ENCODE results near the gene OR9Q1. TPM values are rescaled to one million over a fixed set of nuclear protein-coding genes. Genes with fewer than 3 reads are reported as not detected.

OR9Q1 gene
- total RNA-seq, 1 donor from 2014 or later = not detected

- peak; percentile 43 for ATAC-seq
Measured at GRCh38 chr11:58028687-58029411, 5.2 kb downstream of the OR9Q1 start.

GRCh38 chr11:58030653-58031052 lies 7.0 kb downstream of the OR9Q1 start, which contains the start of gene OR6Q1:
TSS of gene OR6Q1 (plus strand) at chr11:58030953. CDS start at chr11:58030953, 0 bp downstream.
- DNase-seq (ENCODE audit: low spot score) = no peak
- no peak for ATAC-seq

More at GRCh38 chr11:58028687-58029411, 5.2 kb downstream of the OR9Q1 start:
- DNase-seq (ENCODE audit: low spot score) = no peak

- ATAC-seq (no peak), DNase-seq (ENCODE audit: low spot score) (no peak)
Measured at GRCh38 chr11:58034471-58034870, 10.8 kb downstream of the OR9Q1 start.

- DNase-seq (ENCODE audit: low spot score) (no peak), ATAC-seq (no peak)
Measured at GRCh38 chr11:58039589-58039988, 15.9 kb downstream of the OR9Q1 start.

- ATAC-seq (no peak), DNase-seq (ENCODE audit: low spot score) (no peak)
Measured at GRCh38 chr11:58043379-58043778, 19.7 kb downstream of the OR9Q1 start.

GRCh38 chr11:58046231-58046630 lies 22.6 kb downstream of the OR9Q1 start:
- ATAC-seq = no peak
- no peak for DNase-seq (ENCODE audit: low spot score)

GRCh38 chr11:58047818-58048217 lies 24.1 kb downstream of the OR9Q1 start:
- no peak for DNase-seq (ENCODE audit: low spot score)
- no peak for ATAC-seq

- DNase-seq (ENCODE audit: low spot score) (no peak), ATAC-seq (no peak)
Measured at GRCh38 chr11:58055806-58056401, 32.2 kb downstream of the OR9Q1 start.

- ATAC-seq = no peak
- no peak for DNase-seq (ENCODE audit: low spot score)
Measured at GRCh38 chr11:58057481-58057880, 33.8 kb downstream of the OR9Q1 start.

- ATAC-seq = no peak
- no peak for DNase-seq (ENCODE audit: low spot score)
Measured at GRCh38 chr11:58058276-58059006, 34.8 kb downstream of the OR9Q1 start.

- ATAC-seq = no peak
Measured at GRCh38 chr11:58059007-58059350, 35.3 kb downstream of the OR9Q1 start.

GRCh38 chr11:58060535-58060934 lies 36.9 kb downstream of the OR9Q1 start:
- DNase-seq (ENCODE audit: low spot score) (no peak), ATAC-seq (no peak)

More at GRCh38 chr11:58059007-58059350, 35.3 kb downstream of the OR9Q1 start:
- no peak for DNase-seq (ENCODE audit: low spot score)

GRCh38 chr11:58060939-58061672 lies 37.4 kb downstream of the OR9Q1 start:
- DNase-seq (ENCODE audit: low spot score) (no peak), ATAC-seq (no peak)

- DNase-seq (ENCODE audit: low spot score) = no peak
- ATAC-seq = no peak
Measured at GRCh38 chr11:58061813-58062212, 38.1 kb downstream of the OR9Q1 start.

GRCh38 chr11:58067685-58068084 lies 44.0 kb downstream of the OR9Q1 start:
- DNase-seq (ENCODE audit: low spot score) (no peak), ATAC-seq (no peak)

- ATAC-seq = no peak
- no peak for DNase-seq (ENCODE audit: low spot score)
Measured at GRCh38 chr11:58068655-58069054, 45.0 kb downstream of the OR9Q1 start.

GRCh38 chr11:58070585-58070984 lies 46.9 kb downstream of the OR9Q1 start:
- DNase-seq (ENCODE audit: low spot score) (no peak), ATAC-seq (no peak)

- no peak for DNase-seq (ENCODE audit: low spot score)
- ATAC-seq = no peak
Measured at GRCh38 chr11:58075781-58076180, 52.1 kb downstream of the OR9Q1 start.

- ATAC-seq (no peak), DNase-seq (ENCODE audit: low spot score) (no peak)
Measured at GRCh38 chr11:58086528-58086927, 62.8 kb downstream of the OR9Q1 start.

- ATAC-seq = no peak
Measured at GRCh38 chr11:58097437-58097836, 73.8 kb downstream of the OR9Q1 start.

GRCh38 chr11:58121096-58121495 lies 97.4 kb downstream of the OR9Q1 start:
- DNase-seq (ENCODE audit: low spot score) = no peak
- ATAC-seq = no peak

More at GRCh38 chr11:58097437-58097836, 73.8 kb downstream of the OR9Q1 start:
- no peak for DNase-seq (ENCODE audit: low spot score)
